Activated gamma-delta T cell (primary cell): Measurements from ENCODE around the gene SEZ6.

Source experiments
- DNase-seq: peaks from one replicate; lab custom pipeline; 2025; lab: John Stamatoyannopoulos, UW
- total RNA-seq, 2 donors: gene quantifications; one replicate each; lab custom pipeline; 2026; lab: John Stamatoyannopoulos, UW

SEZ6 gene, protein sequence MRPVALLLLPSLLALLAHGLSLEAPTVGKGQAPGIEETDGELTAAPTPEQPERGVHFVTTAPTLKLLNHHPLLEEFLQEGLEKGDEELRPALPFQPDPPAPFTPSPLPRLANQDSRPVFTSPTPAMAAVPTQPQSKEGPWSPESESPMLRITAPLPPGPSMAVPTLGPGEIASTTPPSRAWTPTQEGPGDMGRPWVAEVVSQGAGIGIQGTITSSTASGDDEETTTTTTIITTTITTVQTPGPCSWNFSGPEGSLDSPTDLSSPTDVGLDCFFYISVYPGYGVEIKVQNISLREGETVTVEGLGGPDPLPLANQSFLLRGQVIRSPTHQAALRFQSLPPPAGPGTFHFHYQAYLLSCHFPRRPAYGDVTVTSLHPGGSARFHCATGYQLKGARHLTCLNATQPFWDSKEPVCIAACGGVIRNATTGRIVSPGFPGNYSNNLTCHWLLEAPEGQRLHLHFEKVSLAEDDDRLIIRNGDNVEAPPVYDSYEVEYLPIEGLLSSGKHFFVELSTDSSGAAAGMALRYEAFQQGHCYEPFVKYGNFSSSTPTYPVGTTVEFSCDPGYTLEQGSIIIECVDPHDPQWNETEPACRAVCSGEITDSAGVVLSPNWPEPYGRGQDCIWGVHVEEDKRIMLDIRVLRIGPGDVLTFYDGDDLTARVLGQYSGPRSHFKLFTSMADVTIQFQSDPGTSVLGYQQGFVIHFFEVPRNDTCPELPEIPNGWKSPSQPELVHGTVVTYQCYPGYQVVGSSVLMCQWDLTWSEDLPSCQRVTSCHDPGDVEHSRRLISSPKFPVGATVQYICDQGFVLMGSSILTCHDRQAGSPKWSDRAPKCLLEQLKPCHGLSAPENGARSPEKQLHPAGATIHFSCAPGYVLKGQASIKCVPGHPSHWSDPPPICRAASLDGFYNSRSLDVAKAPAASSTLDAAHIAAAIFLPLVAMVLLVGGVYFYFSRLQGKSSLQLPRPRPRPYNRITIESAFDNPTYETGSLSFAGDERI
- total RNA-seq = 0 to 0.04 reads per million in 2 donors

DNA sequence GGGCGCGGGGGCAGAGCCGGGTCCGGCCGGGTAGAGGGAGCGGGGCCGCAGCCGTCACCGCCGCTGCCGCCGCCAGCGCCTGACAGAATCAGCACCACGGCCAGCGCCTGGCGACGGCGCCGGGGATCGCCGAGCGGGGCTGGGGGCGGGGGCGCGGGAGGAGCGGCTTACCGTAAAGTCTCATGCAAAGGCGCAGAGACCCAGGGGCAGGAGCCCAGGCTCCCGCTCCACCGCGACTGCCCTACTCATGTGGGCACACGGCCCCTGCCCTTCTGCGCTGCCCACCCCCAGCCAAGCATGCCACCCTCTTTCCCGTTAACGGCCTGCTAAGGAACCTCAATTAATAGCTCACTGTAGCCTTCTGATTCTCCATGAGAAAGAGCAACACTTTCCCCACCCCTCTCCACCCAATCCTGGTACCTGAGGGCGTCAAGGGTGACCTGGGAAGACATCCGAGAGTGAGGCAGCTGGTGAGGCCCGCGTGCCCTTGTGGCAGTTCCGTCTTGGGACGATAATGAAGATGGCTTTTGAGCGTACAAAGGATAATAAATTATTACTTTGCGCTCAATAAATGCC, at the start of gene SEZ6:
TSS of gene SEZ6 (minus strand) at position 98 of the 576 bp plus-strand sequence. CDS start 164 bp downstream, outside the sequence.
- DNase-seq = peak; percentile 36

DNA sequence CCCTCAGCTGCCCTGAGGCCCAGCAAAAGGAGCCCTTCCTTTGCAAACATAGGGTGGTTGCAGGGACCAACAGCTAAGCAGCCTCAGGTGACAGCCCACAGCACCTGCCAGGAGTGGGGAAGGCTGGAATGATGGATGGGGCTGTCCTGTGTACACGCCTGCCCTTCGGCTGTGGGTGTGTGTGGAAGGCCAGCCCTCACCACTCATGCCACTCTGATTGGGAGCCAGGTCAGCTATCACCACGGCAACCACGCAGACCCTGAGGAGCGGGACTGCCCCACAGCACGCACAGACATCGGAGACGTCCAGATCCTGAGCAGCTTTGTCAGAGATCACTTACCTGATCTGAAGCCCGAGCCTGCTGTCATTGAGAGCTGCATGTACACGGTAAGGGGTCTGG, 49.0 kb upstream of the SEZ6 start:
- DNase-seq = no peak

DNA sequence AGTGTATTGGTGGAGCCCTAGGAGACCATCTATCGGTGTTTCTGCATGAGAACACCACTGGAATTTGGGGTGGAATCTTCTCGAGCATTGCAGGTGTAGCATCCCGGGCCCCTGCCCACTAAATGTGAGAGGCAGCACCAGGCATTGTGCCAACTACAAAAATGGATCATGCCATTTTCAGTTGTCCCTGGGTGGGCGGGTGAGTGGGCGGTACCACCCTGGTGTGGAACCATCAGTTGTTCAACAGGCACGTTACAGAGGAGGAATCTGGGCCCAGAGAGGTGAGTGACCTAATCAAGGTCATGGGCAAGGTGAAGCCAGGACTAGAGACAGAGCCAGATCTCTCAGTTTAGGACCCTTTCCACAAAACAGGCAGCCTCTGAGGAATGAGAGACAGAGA, 45.9 kb upstream of the SEZ6 start:
- no peak for DNase-seq

DNA sequence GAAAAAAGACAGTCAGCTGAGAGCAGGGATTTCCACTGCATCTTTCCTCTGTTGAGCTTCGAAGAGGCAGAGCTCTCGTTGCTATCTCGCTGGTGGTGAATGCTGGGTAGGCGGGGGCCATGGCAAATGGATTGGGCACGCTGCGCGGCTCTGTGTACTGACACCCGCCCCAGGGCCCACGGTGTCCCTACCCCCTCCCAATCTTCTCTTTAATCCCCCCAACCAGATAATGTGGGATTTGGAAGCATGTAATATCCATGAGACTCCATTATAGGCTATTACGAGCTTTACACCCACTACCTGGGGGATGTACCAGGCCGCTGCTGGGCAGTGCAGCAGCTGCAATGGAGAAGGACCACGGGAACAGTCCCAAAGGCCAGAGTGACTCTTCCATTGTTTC, 45.4 kb upstream of the SEZ6 start:
- DNase-seq = no peak

DNA sequence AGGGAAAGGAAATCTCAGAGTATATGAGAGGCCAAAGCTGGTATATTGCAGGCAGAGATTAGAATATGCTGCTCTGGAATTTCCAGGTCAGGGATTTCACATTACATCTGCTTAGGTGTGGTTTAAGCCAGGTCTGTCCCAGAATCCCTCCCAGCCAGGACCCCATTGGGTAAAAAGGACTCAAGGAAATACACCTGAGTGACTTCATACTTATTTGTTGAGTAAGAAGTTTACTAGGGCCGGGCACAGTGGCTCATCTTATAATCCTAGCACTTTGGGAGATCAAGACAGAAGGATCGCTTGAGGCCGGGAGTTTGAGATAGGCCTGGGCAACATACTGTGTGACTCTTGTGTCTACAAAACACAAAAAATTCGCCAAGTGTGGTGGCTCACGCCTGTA, 44.3 kb upstream of the SEZ6 start:
- no peak for DNase-seq

DNA sequence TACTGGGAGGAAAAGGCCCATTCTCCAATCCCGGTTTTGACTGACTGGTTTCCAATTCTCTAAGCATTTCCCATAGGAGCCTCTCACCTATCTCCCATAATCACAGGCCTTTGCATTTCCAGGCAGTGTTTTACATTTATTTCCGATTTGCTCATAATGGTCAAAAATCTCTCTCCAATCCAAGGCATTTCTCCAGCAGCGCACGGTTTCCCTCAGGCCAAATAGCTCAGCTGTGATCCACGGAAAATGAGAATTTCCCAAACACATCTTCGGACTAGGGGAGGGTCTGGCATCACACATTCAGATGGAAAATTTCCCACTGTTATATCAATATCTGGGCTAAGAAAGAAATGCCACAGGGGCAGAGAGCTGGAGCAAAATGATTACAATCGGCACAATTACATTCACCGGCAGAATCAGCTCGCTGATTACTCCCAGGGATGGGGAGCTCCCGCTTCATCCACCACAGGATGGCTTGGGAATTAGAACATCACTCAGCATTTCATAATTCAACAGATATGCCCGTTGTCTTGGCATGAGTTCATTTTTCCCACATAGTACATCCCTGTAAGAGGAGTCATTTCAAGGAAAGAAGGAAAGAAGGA, 43.8 kb upstream of the SEZ6 start:
- no peak for DNase-seq

DNA sequence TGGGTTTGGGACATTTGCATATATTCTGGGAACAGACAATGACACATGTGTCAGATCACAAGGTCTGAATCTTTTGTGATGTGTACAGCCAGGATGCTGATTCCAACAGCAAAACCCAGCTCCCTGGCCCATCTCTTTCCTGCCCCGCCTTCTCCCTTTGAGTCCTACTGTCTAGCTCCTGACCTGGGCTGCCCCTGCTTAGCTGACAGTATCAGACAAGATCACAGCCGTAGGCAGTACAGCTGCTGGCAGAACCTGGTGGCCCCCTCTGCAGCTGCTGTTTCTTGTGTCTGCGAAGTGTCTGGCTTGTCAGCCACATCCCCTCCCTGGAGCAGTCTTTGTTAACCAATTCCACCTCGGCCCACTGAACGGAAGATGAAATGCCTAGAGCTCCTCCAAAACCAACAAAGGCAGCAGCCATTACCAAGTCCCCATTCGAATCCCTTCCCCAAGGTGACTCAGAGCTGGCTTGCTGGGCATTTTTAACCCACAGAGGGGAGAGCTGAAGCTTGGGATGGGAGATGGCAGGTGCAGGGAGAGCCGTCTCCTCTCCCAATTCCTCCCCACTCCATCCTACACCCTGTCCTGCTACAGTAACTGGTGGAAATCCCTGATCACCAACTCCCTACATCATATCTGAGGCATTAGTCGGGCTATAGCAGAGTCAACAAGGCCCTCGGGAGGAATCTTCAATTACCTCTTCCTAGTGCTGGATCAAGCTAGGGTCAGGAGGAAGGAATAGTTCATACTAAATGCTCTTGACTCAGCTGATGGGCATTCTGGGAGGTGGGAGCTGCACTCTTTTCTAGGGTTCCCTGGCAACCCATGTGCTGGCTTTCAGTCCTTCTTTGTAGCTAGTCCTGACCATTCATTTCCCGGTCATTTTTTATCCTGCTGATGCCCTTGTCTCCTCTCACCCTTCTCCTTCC, 42.9 kb upstream of the SEZ6 start:
- no peak for DNase-seq

DNA sequence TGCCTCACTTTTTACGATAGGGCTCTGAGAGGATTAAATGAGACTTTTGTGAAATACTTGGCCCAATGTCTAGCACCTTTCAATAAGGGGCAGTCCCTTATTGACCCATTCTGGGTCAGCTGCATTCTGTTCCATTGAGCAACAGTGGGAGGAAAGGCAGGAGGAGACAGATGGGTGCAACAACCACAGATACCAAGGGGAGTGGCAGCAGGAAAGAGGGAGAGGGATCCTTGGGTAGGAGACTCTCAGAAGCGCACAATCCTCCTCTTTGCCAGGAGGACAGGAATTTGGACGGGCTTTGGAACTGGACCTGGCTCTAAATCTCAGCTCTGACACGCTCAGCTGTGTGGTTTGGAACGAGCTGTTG, 40.6 kb upstream of the SEZ6 start:
- DNase-seq = no peak

DNA sequence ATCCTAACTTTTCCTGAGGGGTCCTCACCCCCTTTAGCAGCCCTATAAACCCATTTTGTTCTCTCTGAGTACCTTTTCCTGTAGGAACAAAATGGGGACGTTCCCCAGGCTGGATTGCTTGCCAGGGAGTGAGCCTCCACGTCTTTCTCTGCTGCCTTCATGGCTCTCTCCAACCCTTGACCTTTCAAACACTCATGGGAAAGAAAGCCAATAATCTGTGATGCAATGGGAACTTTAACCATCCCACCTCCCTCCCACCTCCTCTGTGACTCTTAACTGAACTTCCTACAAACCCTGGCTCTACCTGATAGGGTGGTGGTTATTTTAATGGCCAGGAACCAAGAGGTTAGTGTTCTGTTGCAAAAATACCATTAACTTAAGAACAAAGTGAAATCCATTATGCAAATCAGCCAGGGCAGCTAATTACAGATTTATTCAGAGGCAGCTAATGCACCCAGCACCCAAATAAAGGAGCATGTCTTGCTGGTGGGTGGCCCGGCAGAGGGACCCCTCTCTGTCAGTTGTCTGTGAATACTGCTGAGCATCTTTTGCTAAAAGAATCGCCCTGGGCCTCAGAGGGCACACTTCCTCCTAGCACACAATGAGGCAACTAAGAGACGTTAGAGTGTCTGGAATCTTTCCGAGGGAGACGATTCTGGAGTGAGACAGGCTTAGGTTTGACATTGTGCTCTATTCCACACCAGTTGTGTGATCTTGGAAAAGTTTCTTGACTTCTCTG, 40.1 kb upstream of the SEZ6 start:
- no peak for DNase-seq

DNA sequence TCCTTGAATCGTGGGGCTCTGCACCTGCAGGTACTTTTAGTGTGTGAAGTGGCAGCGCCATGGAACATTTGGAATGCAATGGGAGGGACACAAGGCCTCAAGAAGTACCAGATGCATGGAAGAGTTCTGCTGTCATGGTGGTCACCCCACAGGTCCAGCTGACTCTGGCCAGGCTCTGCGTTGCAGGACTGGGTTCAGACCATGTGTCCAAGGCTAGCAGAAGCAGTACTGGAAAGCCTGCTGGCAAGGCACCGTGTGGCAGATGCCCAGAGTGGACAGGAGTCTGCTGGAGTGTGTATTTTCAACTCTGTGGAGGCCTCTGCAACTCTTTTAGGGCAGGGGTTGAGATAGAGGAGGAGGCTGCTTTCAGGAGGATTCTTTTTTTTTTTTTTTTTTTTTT, 39.2 kb upstream of the SEZ6 start:
- no peak for DNase-seq

DNA sequence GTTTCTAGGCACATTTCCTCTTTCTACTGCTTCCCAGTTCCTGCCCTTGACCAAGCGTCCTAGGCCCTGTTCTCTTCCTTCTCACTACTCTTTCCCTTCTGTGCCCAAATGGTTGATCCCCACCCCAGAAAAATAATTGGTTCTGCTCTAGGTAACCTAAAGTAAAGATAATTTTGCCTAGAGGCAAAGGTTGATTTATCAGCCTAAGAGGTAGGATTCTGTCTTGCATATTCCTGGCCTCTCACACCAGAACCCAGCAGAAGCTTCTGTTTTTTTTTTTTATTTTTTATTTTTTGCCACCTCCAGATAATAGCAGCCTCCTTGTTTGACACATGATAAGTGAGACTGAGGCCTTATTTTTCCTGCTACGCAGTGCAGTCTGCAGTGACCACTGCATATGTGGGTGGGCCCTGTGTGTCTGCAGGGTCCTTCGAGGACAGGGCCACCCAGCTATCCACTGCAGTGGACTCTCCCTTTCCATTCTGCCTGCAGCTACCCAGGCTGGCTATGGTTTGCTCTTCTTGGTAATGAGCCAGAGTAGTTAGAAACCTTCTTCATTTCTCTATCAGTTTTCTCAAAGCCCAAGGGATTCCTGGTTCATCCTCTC, 37.8 kb upstream of the SEZ6 start:
- DNase-seq = no peak

DNA sequence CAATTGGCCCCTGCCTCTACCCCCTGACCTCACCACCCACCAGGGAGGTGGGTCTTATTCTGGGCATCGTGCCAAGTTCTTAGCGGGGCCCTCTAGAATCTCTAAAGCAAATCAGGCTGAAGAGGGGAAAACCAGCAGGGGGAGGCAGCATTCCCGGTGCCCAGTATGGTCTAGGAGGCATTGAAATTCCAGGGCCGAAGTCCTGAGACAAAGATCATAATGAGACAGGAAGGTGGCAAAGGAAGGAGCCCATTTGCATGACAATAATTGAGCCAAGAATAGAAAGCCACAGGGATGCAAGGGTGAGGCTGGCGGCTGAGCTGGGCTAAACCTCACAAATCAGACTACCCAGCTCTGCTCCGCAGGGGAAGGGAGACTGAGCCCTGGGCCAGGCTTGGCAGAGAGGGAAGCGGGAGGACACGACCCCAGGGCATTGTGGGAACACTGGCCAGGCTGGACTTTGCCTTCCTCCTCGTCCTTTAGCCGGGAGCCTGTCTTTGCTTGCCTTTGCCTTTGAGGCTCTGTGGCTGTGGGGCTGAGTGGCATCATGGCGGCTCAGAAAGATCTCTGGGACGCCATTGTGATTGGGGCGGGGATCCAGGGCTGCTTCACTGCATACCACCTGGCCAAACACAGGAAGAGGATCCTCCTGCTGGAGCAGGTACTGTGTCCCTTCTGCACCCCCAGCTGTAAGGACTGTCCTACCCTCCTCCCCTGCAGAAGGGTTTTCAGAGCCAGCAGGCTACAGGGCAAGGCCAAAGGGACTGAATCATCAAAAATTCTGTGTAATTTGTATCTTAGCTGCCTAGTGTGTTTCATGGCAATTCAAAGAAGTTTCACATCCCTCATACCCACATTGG, 37.1 kb upstream of the SEZ6 start, which contains the start of gene PIPOX:
TSS of gene PIPOX (plus strand) at position 463 of the 860 bp plus-strand sequence. CDS start at position 548, 85 bp downstream.
- DNase-seq = no peak

DNA sequence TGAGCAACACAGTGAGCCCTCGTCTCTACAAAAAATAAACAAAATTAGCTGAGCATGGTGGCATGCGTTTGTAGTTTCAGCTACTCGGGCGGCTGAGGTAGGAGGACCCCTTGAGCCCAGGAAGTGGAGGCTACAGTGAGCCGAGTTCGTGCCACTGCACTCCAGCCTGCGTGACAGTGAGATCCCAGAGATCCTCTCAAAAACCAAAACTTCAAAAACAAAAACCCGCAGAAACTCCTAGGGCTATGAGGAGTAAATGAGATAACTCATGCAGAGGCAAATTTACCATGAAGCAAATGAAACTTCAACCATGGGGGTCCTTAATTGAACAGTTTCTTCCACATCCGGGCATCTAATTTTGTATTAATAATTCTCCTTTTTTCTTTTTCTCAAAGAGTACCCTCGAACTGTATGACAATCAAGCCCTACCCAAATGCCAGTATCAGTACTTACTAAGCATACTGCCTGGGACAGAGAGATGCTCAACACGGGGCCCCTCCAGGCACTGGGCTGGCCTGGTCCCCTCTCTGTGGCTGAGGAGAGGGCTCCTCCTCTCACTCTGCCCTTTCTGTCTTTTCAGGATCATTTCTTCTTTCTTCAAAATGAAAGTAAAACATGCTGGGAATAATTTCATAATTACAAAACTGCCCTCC, 36.3 kb upstream of the SEZ6 start:
- DNase-seq = no peak

DNA sequence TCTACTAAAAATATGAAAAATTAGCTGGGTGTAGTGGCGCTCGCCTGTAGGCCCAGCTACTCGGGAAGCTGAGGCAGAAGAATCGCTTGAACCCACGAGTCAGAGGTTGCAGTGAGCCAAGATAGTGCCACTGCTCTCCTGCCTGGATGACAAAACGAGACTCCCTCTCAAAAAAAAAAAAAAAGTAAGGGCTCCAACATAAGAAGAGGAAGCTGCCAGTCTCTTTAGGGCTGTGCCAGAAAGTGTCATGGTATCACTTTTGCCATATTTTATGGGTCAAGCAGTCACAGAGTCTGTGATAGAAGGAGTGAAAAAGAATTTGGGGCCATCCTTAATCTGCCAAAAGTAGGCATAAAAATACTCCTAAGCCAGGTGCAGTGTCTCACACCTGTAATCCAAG, 35.7 kb upstream of the SEZ6 start:
- DNase-seq = no peak

DNA sequence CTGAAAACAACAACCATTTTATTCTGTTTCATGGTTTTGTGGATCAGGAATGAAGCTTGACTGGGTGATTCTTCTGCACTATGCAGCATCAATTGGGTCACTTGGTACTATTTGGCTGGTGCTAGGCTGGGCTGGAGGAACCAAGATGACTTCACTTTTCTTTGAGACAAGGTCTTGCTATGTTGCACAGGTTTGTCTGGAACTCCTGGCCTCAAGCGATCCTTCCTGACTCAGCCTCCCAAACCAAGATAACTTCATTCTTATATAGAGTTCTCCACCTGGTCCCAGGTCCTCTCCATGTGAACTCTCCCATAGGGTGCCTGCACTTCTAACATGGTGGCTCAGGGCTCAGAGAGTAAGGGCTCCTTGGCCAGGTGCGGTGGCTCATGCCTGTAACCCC, 35.3 kb upstream of the SEZ6 start:
- no peak for DNase-seq

DNA sequence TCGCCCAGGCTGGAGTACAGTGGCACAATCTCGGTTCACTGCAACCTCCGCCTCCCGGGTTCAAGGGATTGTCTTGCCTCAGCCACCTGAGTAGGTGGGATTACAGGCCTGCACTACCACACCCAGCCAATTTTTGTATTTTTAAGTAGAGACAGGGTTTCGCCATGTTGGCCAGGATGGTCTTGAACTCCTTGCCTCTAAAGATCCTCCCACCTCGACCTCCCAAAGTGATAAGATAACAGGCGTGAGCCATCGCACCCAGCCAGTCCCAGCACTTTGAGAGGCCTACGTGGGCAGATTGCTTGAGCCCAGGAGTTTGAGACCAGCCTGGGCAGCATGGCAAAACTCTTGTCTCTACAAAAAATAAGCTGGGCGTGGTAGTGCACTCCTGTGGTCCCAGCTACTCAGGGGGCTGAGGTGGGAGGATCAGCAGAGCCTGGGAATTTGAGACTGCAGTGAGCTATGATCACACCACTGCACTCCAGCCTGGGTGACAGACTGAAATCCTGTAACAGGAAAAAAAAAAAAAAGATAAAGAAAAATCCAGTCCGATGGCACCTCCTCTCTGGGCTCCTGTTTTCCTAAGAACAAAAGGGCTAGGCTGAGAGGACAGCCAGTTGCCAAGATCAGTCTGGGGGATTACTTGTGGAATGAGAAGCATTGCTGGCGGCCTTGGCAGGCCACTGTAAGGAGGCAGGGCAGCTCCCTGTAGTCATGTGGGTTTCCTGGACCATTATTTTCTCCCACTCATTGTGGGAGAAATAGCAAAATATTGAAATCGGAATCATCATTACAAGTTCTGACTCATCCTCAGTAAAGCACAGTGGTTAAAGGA, 34.1 kb upstream of the SEZ6 start:
- no peak for DNase-seq

DNA sequence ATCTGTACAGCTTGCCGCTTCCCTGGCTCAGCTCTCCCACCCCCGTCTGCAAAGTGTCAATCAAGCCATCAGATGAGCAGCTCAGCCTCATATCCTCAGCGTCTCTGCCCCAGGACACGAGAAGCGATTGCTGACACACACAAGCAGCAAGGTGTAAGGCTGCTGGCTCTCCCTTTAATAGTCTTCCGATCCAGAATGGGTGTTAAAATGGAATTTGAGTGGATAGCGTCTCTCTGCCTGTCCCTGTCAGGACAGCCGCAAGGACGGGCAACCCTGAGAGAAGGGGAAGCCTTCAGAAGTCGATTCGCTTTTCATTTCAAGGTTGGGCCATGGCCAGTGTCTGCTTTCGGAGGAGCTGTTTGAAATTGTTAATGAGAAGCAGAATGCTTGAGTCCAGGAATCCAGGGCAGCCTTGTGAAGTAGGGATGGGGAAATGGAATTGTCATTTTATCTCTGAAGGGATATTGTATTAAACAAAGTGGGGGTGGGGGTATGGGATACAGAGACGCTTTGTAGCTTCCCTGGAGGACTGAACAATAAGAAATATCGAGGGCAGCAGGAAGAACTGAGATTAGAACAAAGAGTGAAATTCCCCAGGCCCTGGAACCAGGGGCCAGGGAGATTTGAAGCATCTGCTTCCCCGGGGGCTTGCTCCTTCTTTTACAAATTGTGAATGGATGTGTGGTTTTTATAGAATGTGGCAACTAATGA, 32.4 kb upstream of the SEZ6 start:
- DNase-seq = no peak
